Measurements from ENCODE around the gene CFAP251. TPM values are rescaled to one million over a fixed set of nuclear protein-coding genes. Genes with fewer than 3 reads are reported as not detected.

Gene CFAP251
- total RNA-seq, 4 donors from 2014 or later = 0.30 to 6.2 (median 3.4) TPM

DNA sequence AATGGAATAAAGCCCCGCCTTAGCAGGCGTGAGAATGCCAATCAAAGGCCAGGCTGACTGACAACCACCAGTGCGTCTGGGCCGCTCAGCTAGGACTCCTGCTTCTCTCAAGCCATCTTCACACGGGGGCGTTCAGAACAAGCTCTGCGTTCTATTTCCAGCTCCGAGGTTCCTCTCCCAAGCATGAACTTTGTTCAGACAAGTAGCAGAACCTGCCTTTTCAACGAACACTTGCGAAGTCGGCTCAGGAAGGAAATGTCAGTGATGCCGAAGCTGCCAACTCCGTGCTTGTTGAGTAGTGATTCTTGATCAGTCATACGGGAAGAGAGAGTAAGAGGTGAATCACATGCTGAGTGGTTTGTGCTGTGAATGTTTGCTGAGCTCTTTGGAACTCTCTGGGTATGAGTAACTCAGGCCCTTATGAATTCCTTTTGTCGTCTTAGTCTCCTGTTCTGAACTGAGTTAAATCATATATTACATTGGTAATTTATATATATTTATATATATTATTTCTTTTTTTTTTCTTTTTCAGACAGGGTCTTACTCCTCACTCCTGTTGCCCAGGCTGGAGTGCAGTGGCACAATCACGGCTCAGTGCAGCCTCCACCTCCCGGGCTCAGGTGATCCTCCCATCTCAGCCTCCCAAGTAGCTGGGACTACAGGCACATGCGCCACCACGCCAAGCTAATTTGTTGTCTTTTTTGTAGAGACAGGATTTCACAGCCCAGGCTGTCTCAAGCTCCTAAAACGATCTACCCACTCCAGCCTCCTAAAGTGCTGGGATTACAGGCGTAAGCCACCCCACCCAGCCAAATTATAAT is 73.9 kb downstream of the CFAP251 start:
- peak in 1 of 2 donors; percentile 63 for DNase-seq (ENCODE audit: low spot score in 2 of 2)
- no peak overlapping the region for H3K4me3 ChIP-seq (ENCODE audit: low read depth, poor library complexity, severe bottlenecking)
- WGBS, 2 donors = 43 to 59% methylated on average over 21 of the region's 21 CpGs
- intact Hi-C loops (cut with DNase I; ENCODE audit: low total_unique reads) = no loop called here
- TF ChIP-seq POLR2A (IDR thresholded peaks at IDR 0.05) = no peak
- TF ChIP-seq, protein P1, sequence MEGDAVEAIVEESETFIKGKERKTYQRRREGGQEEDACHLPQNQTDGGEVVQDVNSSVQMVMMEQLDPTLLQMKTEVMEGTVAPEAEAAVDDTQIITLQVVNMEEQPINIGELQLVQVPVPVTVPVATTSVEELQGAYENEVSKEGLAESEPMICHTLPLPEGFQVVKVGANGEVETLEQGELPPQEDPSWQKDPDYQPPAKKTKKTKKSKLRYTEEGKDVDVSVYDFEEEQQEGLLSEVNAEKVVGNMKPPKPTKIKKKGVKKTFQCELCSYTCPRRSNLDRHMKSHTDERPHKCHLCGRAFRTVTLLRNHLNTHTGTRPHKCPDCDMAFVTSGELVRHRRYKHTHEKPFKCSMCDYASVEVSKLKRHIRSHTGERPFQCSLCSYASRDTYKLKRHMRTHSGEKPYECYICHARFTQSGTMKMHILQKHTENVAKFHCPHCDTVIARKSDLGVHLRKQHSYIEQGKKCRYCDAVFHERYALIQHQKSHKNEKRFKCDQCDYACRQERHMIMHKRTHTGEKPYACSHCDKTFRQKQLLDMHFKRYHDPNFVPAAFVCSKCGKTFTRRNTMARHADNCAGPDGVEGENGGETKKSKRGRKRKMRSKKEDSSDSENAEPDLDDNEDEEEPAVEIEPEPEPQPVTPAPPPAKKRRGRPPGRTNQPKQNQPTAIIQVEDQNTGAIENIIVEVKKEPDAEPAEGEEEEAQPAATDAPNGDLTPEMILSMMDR (IDR thresholded peaks at IDR 0.05) = no peak

DNA sequence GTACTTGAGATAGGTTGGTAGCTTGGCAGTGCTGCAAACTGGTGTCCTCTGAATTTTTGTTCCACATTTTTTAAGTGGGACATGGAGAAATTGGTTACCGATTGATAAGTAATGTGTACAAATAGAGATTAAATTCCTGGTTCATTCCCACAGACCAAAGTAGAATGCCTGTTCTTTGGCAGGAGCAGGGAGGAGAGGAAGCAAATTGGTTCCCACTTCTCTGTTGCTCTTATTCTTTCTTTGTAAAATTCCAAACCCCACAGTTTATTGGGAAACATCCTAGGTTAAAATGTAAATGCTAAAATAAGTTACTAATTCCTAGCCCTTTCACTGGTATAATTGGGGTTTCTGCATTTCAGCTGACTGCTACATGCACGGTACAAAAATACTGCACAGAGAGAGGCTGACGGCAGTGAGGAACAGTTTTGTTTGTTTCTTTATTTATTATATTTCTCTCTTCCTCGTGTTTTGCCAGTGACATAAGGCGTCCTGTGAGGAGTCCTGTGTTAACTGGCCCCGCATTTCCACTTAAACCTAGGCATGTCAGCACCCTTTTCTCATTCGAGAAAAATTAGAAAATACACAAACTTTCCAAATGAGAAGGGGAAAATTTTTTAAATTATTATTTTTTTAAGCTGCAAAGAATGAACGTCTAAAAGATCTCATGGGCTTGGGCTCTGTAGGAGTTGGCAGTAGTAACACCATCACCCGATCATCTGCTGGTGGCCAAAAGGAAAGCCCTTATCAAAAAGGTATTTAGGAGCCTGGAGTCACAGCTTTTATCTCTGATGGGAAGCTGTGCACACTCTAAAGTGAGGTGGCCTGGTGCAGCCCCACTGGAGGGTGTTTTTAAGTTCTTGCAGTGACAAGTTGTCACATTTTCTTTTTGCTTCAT is 77.9 kb downstream of the CFAP251 start:
- WGBS, 2 donors = 64 to 68% methylated on average over 9 of the region's 9 CpGs
- no peak for DNase-seq (ENCODE audit: low spot score in 2 of 2)
- H3K4me3 ChIP-seq (ENCODE audit: low read depth, poor library complexity, severe bottlenecking) = no peak overlapping the region
- TF ChIP-seq, protein P1 (IDR thresholded peaks at IDR 0.05) = no peak
- TF ChIP-seq POLR2A (IDR thresholded peaks at IDR 0.05) = no peak
- intact Hi-C loops (cut with DNase I; ENCODE audit: low total_unique reads) = no loop called here

DNA sequence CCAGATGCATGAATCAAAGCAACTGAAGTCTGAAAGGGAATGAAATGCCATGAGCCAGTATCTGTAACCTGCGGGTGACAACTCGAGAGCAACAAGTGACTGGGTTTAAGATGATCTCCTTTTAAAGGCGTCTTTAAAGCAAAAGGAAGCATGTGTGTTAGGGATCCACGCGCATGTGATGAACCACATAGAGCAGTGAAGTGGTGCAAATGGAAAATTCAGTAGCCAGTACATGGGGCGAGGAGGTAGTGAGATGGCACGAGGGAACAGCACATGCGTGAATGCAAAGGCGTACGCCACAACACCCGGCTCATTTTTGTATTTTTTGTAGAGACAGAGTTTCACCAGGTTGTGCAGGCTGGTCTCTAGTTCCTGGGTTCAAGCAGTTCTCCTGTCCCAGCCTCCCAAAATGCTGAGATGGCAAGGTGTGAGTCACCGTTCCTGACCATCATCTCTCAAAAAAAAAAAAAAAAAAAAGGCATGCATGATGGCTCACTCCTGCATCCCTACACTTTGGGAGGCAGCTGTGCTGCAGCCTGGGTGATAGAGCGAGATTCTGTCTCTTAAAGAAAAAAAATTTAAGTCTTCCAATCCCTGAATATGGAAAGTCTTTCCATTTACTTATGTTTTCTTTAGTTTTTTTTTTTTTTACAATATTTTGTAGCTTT is 78.7 kb downstream of the CFAP251 start:
- no peak overlapping the region for H3K4me3 ChIP-seq (ENCODE audit: low read depth, poor library complexity, severe bottlenecking)
- intact Hi-C loops (cut with DNase I; ENCODE audit: low total_unique reads) = no loop called here
- WGBS, 2 donors = 85 to 87% methylated on average over 13 of the region's 13 CpGs
- DNase-seq (ENCODE audit: low spot score in 2 of 2) = no peak
- no peak for TF ChIP-seq POLR2A (IDR thresholded peaks at IDR 0.05)
- TF ChIP-seq, protein P1 (IDR thresholded peaks at IDR 0.05) = no peak

DNA sequence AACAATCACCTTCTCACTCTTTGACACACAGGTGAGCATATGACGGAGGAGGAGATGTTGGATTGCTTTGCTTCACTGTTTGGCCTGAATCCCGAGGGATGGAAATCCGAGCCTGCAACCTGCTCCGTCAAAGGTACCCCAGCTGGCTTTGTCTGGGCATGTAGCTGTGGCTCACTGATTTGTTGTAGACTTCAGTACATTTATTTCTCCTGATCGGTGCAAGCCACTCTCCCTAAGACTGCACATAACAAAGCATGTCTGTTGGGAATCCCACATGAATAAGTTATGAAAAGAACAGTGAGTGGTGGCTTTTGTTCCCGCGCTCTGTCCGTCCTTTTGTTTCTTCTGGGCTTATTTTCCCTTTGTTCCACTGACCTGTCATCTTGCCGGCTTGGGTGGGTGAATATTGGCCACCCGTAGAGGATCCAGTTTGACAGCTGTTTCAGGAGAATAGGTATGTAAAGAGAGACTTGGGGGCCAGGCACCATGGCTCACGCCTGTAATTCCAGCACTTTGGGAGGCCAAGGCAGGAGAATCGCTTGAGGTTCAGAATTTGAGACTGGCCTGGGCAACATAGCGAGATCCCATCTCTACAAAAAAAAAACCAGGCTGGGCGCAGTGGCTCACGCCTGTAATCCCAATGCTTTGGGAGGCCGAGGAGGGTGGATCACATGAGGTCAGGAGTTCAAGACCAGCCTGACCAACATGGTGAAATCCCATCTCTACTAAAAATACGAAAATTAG is 83.2 kb downstream of the CFAP251 start:
- intact Hi-C loops (cut with DNase I; ENCODE audit: low total_unique reads) = no loop called here
- no peak for TF ChIP-seq POLR2A (IDR thresholded peaks at IDR 0.05)
- TF ChIP-seq, protein P1 (IDR thresholded peaks at IDR 0.05) = no peak
- DNase-seq (ENCODE audit: low spot score in 2 of 2) = peak in 1 of 2 donors; percentile 50
- H3K4me3 ChIP-seq (ENCODE audit: low read depth, poor library complexity, severe bottlenecking) = no peak overlapping the region
- WGBS, 2 donors = 62 to 78% methylated on average over 17 of the region's 17 CpGs

All from lower leg skin (tissue), 4 donors.